Measurements from ENCODE around the gene UBN1. TPM values are rescaled to one million over a fixed set of nuclear protein-coding genes. Genes with fewer than 3 reads are reported as not detected.

The UBN1 gene
- total RNA-seq, 1 donor from 2014 or later = 44.2 TPM

DNA sequence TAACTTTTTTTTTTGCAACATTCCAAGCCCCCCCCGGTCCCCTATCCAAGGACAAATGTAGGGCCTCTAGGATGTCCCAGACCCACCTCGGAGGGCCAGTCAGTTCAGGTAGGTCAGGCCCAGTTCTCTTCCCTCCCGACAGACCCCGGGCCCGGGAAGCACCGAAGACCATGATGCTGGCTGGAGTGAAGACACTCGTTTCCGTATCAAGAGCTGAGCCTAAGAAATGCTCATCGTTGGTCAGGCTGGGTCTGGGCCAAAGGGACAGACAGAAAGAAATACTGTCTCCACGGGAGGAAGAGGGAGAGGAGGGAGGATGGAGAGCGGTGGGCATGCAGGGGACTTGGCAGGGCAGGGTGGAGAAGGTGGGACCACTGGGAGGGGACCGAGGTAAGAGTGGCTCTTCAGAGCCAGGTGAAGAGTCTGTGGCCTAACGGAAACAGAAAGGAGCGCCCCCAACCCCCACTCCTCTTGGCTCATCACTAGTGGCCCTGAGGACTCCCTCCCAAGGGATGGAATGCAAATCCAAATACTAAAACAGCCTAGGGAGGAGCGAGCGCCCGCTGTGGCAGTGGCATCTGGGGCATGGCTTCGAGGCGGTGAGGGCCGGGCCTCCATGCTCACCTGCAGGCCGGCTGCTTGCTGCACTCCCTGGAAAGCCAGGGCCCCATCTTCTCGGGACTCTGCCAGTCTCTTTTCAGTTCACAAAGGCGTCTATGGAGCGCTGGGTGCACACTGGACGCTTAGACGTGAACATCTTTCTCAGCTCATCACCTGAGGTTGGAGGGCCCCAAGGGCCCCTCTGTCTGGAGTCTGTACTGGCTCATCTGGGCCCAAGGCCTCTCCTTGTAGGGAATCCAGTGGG, 43.2 kb upstream of the UBN1 start:
- no peak for DNase-seq (ENCODE audit: low read depth, low spot score)
- H3K9me3 Mint-ChIP-seq = no peaks in the 10 kb centered on the region
- H3K27me3 Mint-ChIP-seq (ENCODE audit: low read depth) = no peaks in the 10 kb centered on the region
- no peak overlapping the region for H3K27ac Mint-ChIP-seq (ENCODE audit: unreplicated experiment)
- H3K4me1 Mint-ChIP-seq = peaks cover 9% of the 10 kb centered on the region
- TF ChIP-seq CTCF (conservative IDR thresholded peaks at IDR 0.05) = no peak
- H3K36me3 Mint-ChIP-seq (ENCODE audit: low read depth) = peaks cover 6% of the 10 kb centered on the region
- H3K4me3 Mint-ChIP-seq = peak overlapping the region; percentile 89

- H3K27ac Mint-ChIP-seq (ENCODE audit: unreplicated experiment) = no peak overlapping the region
- DNase-seq (ENCODE audit: low read depth, low spot score) = no peak
- no peaks in the 10 kb centered on the region for H3K9me3 Mint-ChIP-seq
- no peak for TF ChIP-seq CTCF (conservative IDR thresholded peaks at IDR 0.05)
- H3K4me3 Mint-ChIP-seq = peak overlapping the region; percentile 38
- H3K36me3 Mint-ChIP-seq (ENCODE audit: low read depth) = peaks cover 6% of the 10 kb centered on the region
- no peaks in the 10 kb centered on the region for H3K27me3 Mint-ChIP-seq (ENCODE audit: low read depth)
- peaks cover 9% of the 10 kb centered on the region for H3K4me1 Mint-ChIP-seq
Measured at GRCh38 chr16:4805231-4805630, 42.0 kb upstream of the UBN1 start.

DNA sequence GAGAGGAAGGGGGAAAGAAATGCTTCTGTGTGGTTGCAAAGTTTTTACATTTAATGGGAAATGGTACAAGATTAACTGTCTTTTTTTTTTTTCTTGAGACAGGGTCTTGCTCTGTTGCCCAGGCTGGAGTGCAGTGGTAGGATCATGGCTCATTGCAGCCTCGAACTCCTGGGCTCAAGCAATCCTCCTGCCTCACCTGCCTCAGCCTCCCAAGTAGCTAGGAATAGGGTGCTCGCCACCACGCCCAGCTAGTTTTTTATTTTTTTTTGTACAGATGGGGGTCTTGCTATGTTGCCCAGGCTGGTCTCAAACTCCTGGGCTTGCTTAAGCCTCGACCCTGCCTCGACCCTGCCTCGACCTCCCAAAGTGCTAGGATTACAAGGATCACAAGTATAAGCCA, 41.0 kb upstream of the UBN1 start:
- H3K27me3 Mint-ChIP-seq (ENCODE audit: low read depth) = no peaks in the 10 kb centered on the region
- no peaks in the 10 kb centered on the region for H3K9me3 Mint-ChIP-seq
- H3K36me3 Mint-ChIP-seq (ENCODE audit: low read depth) = peaks cover 6% of the 10 kb centered on the region
- H3K27ac Mint-ChIP-seq (ENCODE audit: unreplicated experiment) = no peak overlapping the region
- TF ChIP-seq CTCF (conservative IDR thresholded peaks at IDR 0.05) = no peak
- H3K4me3 Mint-ChIP-seq = no peak overlapping the region
- DNase-seq (ENCODE audit: low read depth, low spot score) = no peak
- peaks cover 9% of the 10 kb centered on the region for H3K4me1 Mint-ChIP-seq

GRCh38 chr16:4811242-4811641, 36.0 kb upstream of the UBN1 start:
- no peak for TF ChIP-seq CTCF (conservative IDR thresholded peaks at IDR 0.05)
- Mint-ChIP-seq H3K36me3 (ENCODE audit: low read depth) (peaks cover 12% of the 10 kb centered on the region), H3K27ac (ENCODE audit: unreplicated experiment) (no peak overlapping the region), H3K27me3 (ENCODE audit: low read depth) (no peaks in the 10 kb centered on the region), H3K4me1 (no peaks in the 10 kb centered on the region), H3K9me3 (no peaks in the 10 kb centered on the region), H3K4me3 (no peak overlapping the region)
- no peak for DNase-seq (ENCODE audit: low read depth, low spot score)

DNA sequence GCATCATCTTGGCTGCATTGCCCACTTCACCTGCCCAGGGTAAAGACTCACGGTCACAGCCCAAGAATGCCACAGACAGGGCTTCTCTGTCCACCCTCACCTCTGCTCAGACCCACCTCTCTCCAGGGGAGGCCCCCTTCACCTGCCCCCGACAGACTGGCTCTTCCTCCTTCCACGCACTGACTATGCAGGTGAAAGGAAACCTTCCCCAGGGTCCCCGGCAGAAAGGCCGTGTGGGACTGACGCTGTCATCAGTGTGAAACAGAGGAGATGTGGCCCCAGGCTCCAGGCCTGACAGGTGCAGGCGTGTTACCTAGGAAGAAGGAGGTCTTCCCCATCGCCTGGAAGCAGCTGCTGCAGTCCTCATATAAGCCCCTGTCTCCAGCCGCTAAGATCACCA, 35.5 kb upstream of the UBN1 start:
- no peak for DNase-seq (ENCODE audit: low read depth, low spot score)
- Mint-ChIP-seq H3K36me3 (ENCODE audit: low read depth) (peaks cover 12% of the 10 kb centered on the region), H3K9me3 (no peaks in the 10 kb centered on the region), H3K27me3 (ENCODE audit: low read depth) (no peaks in the 10 kb centered on the region), H3K4me1 (no peaks in the 10 kb centered on the region), H3K27ac (ENCODE audit: unreplicated experiment) (no peak overlapping the region), H3K4me3 (no peak overlapping the region)
- no peak for TF ChIP-seq CTCF (conservative IDR thresholded peaks at IDR 0.05)
